A549 (cell line): ENCODE data around the gene TDO2.

Experiments used
- CTCF ChIP-seq: fragments of >200 bp; sonication (Bioruptor Twin); formaldehyde crosslinking; IDR thresholded peaks from 3 replicates; pipeline ENCODE4 v1.5.1; 2016
- EP300 ChIP-seq, 2 experiments: fragments of >200 bp; sonication (Bioruptor Twin); formaldehyde crosslinking; IDR thresholded peaks; 2 replicates in 1 of 2; 3 replicates in 1 of 2; pipeline ENCODE4 v1.6.1; 2016 to 2017
- MAZ ChIP-seq: fragments of 150-350 bp; IDR thresholded peaks from 2 replicates; pipeline ENCODE4 v1.6.1; 2014; ENCODE audit warnings: antibody characterized with exemption, low read depth, low read length, borderline replicate concordance
- POLR2A ChIP-seq: IDR thresholded peaks from 2 replicates; pipeline ENCODE4 v1.6.1; 2012; ENCODE audit warnings: mild to moderate bottlenecking, low read length
- REST ChIP-seq: fragments of 200-600 bp; sonication (generic); IDR thresholded peaks from 2 replicates; pipeline ENCODE4 v1.6.1; 2016; ENCODE audit warnings: antibody characterized with exemption, mild to moderate bottlenecking, moderate library complexity
- SMC3 ChIP-seq: fragments of >200 bp; sonication (Bioruptor Twin); formaldehyde crosslinking; IDR thresholded peaks from 3 replicates; pipeline ENCODE4 v1.6.1; 2018; ENCODE audit warnings: inconsistent platforms

GRCh38 chr4:155914782-155915181 is 11.3 kb downstream of the TDO2 start:
- TF ChIP-seq CTCF: no peak
- no peak for TF ChIP-seq REST
- TF ChIP-seq EP300 (IDR thresholded peaks at IDR 0.05): no peak
- TF ChIP-seq POLR2A: no peak
- no peak for TF ChIP-seq SMC3
- no peak for TF ChIP-seq MAZ
